ENCODE data around the gene MREG. TPM values are rescaled to one million over a fixed set of nuclear protein-coding genes. Genes with fewer than 3 reads are reported as not detected.
"Not testable (repeated sequence)": the region's sequence is repeated elsewhere in the genome, so short reads cannot be mapped to it uniquely, and the experiment has no call there.

Gene MREG
- polyA plus RNA-seq, 6 donors from 2014 or later, result 0.95 to 3.1 (median 2.3) TPM; not detected in 1

GRCh38 chr2:215973145-215973792 lies 40.1 kb downstream of the MREG start:
- Mint-ChIP-seq H3K27me3 (no peaks in the 10 kb centered on the region), H3K27ac (peak overlapping the region in 1 of 6 donors; percentile 7), H3K36me3 (peaks cover 15 to 20% of the 10 kb centered on the region in 2 donors), H3K4me1 (peaks cover 15 to 20% (median 17%) of the 10 kb centered on the region in 3 donors), H3K4me3 (no peak overlapping the region), H3K9me3 (peaks cover 0 to 9% (median 3%) of the 10 kb centered on the region in 7 donors)
- no peak for ATAC-seq (ENCODE audit: low read depth in 2 of 2)
- DNase-seq, result no peak

- ATAC-seq (ENCODE audit: low read depth in 2 of 2) (no peak), DNase-seq (no peak)
- Mint-ChIP-seq H3K9me3 (peaks cover 0 to 9% (median 3%) of the 10 kb centered on the region in 7 donors), H3K4me3 (no peak overlapping the region), H3K36me3 (peaks cover 15 to 20% of the 10 kb centered on the region in 2 donors), H3K27ac (no peak overlapping the region), H3K4me1 (peaks cover 19 to 22% (median 21%) of the 10 kb centered on the region in 3 donors), H3K27me3 (no peaks in the 10 kb centered on the region)
Observed at GRCh38 chr2:215971671-215972070, 41.7 kb downstream of the MREG start.

- ATAC-seq (ENCODE audit: low read depth in 2 of 2); H3K27me3 Mint-ChIP-seq; H3K4me3 Mint-ChIP-seq; H3K27ac Mint-ChIP-seq; H3K9me3 Mint-ChIP-seq; DNase-seq: not testable (repeated sequence)
- Mint-ChIP-seq H3K4me1 (peaks cover 24 to 30% (median 28%) of the 10 kb centered on the region in 3 donors), H3K36me3 (peaks cover 15 to 20% of the 10 kb centered on the region in 2 donors)
Observed at GRCh38 chr2:215970894-215971293, 42.5 kb downstream of the MREG start.

GRCh38 chr2:215970425-215970824 lies 42.9 kb downstream of the MREG start:
- H3K4me1 Mint-ChIP-seq, result peaks cover 24 to 34% (median 28%) of the 10 kb centered on the region in 3 donors
- no peak for ATAC-seq (ENCODE audit: low read depth in 2 of 2)
- H3K36me3 Mint-ChIP-seq, result peaks cover 15 to 20% of the 10 kb centered on the region in 2 donors
- H3K27me3 Mint-ChIP-seq, result no peaks in the 10 kb centered on the region
- H3K4me3 Mint-ChIP-seq, result no peak overlapping the region
- no peak overlapping the region for H3K27ac Mint-ChIP-seq
- no peak for DNase-seq
- H3K9me3 Mint-ChIP-seq, result peaks cover 0 to 9% (median 3%) of the 10 kb centered on the region in 7 donors

GRCh38 chr2:215969131-215969841 lies 44.1 kb downstream of the MREG start:
- Mint-ChIP-seq H3K9me3 (peaks cover 0 to 9% (median 3%) of the 10 kb centered on the region in 7 donors), H3K27ac (no peak overlapping the region), H3K36me3 (peaks cover 15 to 20% of the 10 kb centered on the region in 2 donors), H3K27me3 (no peaks in the 10 kb centered on the region), H3K4me1 (peaks cover 24 to 34% (median 28%) of the 10 kb centered on the region in 3 donors), H3K4me3 (peak overlapping the region in 2 of 8 donors; percentile 6 to 45)
- ATAC-seq (ENCODE audit: low read depth in 2 of 2), result no peak
- DNase-seq, result no peak

GRCh38 chr2:215968499-215968898 lies 44.9 kb downstream of the MREG start:
- ATAC-seq (ENCODE audit: low read depth in 2 of 2), result no peak
- Mint-ChIP-seq H3K36me3 (peaks cover 15 to 20% of the 10 kb centered on the region in 2 donors), H3K4me1 (peaks cover 24 to 34% (median 28%) of the 10 kb centered on the region in 3 donors), H3K27me3 (no peaks in the 10 kb centered on the region), H3K4me3 (peak overlapping the region in 1 of 8 donors; percentile 19), H3K9me3 (peaks cover 0 to 9% (median 3%) of the 10 kb centered on the region in 7 donors), H3K27ac (peak overlapping the region in 1 of 6 donors; percentile 71)
- DNase-seq, result no peak

- ATAC-seq (ENCODE audit: low read depth in 2 of 2) (no peak), DNase-seq (no peak)
- peaks cover 0 to 9% (median 3%) of the 10 kb centered on the region in 7 donors for H3K9me3 Mint-ChIP-seq
- peaks cover 14 to 15% of the 10 kb centered on the region in 2 donors for H3K36me3 Mint-ChIP-seq
- peaks cover 24 to 34% (median 28%) of the 10 kb centered on the region in 3 donors for H3K4me1 Mint-ChIP-seq
- H3K27ac Mint-ChIP-seq, result no peak overlapping the region
- no peak overlapping the region for H3K4me3 Mint-ChIP-seq
- no peaks in the 10 kb centered on the region for H3K27me3 Mint-ChIP-seq
Observed at GRCh38 chr2:215967590-215968378, 45.6 kb downstream of the MREG start.

GRCh38 chr2:215966951-215967350 lies 46.4 kb downstream of the MREG start:
- H3K36me3 Mint-ChIP-seq, result peaks cover 13 to 15% of the 10 kb centered on the region in 2 donors
- peaks cover 0 to 9% (median 3%) of the 10 kb centered on the region in 7 donors for H3K9me3 Mint-ChIP-seq
- peak overlapping the region in 1 of 6 donors; percentile 76 for H3K27ac Mint-ChIP-seq
- no peak overlapping the region for H3K4me3 Mint-ChIP-seq
- ATAC-seq (ENCODE audit: low read depth in 2 of 2) (no peak), DNase-seq (no peak)
- peaks cover 24 to 34% (median 28%) of the 10 kb centered on the region in 3 donors for H3K4me1 Mint-ChIP-seq
- no peaks in the 10 kb centered on the region for H3K27me3 Mint-ChIP-seq

- ATAC-seq (ENCODE audit: low read depth in 2 of 2), result no peak
- Mint-ChIP-seq H3K4me3 (no peak overlapping the region), H3K9me3 (peaks cover 0 to 9% (median 3%) of the 10 kb centered on the region in 7 donors), H3K27ac (no peak overlapping the region), H3K36me3 (peaks cover 6 to 8% of the 10 kb centered on the region in 2 donors), H3K27me3 (no peaks in the 10 kb centered on the region), H3K4me1 (peaks cover 24 to 34% (median 28%) of the 10 kb centered on the region in 3 donors)
- no peak for DNase-seq
Observed at GRCh38 chr2:215966274-215966673, 47.1 kb downstream of the MREG start.

GRCh38 chr2:215965532-215966165 lies 47.7 kb downstream of the MREG start:
- peaks cover 0 to 3% (median 0%) of the 10 kb centered on the region in 7 donors for H3K9me3 Mint-ChIP-seq
- H3K27me3 Mint-ChIP-seq, result no peaks in the 10 kb centered on the region
- ATAC-seq (ENCODE audit: low read depth in 2 of 2) (no peak), DNase-seq (no peak)
- H3K4me1 Mint-ChIP-seq, result peaks cover 24 to 34% (median 28%) of the 10 kb centered on the region in 3 donors
- H3K4me3 Mint-ChIP-seq, result no peak overlapping the region
- peaks cover 0 to 2% of the 10 kb centered on the region in 2 donors for H3K36me3 Mint-ChIP-seq
- H3K27ac Mint-ChIP-seq, result peak overlapping the region in 1 of 6 donors; percentile 78

GRCh38 chr2:215961981-215962380 lies 51.4 kb downstream of the MREG start:
- no peak overlapping the region for H3K27ac Mint-ChIP-seq
- H3K9me3 Mint-ChIP-seq, result peaks cover 0 to 4% (median 1%) of the 10 kb centered on the region in 7 donors
- H3K27me3 Mint-ChIP-seq, result no peaks in the 10 kb centered on the region
- no peak for ATAC-seq (ENCODE audit: low read depth in 2 of 2)
- no peak overlapping the region for H3K4me3 Mint-ChIP-seq
- H3K36me3 Mint-ChIP-seq, result peaks cover 0 to 20% of the 10 kb centered on the region in 2 donors
- H3K4me1 Mint-ChIP-seq, result peaks cover 8 to 14% (median 9%) of the 10 kb centered on the region in 3 donors
- no peak for DNase-seq

- peaks cover 0 to 20% of the 10 kb centered on the region in 2 donors for H3K36me3 Mint-ChIP-seq
- peak overlapping the region in 2 of 6 donors; percentile 36 to 89 for H3K27ac Mint-ChIP-seq
- no peaks in the 10 kb centered on the region for H3K4me1 Mint-ChIP-seq
- peaks cover 0 to 4% (median 3%) of the 10 kb centered on the region in 7 donors for H3K9me3 Mint-ChIP-seq
- DNase-seq (no peak), ATAC-seq (ENCODE audit: low read depth in 2 of 2) (no peak)
- H3K4me3 Mint-ChIP-seq, result peak overlapping the region in 1 of 8 donors; percentile 48
- no peaks in the 10 kb centered on the region for H3K27me3 Mint-ChIP-seq
Observed at GRCh38 chr2:215958257-215958656, 55.1 kb downstream of the MREG start.

Measured in naive B cell (primary cell).